Uterus (tissue), 2 donors: ENCODE results near the gene MAP3K12.

Source experiments
- POLR2A ChIP-seq, 2 donors: fragments of 450-650 bp; IDR thresholded peaks; one replicate each; pipeline ENCODE4 v1.6.1; 2016; ENCODE audit warnings: antibody characterized with exemption in 2 of 2, mild to moderate bottlenecking in 1 of 2, moderate library complexity in 1 of 2
- TF ChIP-seq, protein P1 (sequence below), 4 experiments: fragments of 200-600 bp in 2 of 4; fragments of 450-650 bp in 2 of 4; sonication (generic) in 2 of 4; IDR thresholded peaks; one replicate each; pipeline ENCODE4 v1.5.1; 2016 to 2019; ENCODE audit warnings: antibody characterized with exemption in 4 of 4, mild to moderate bottlenecking in 2 of 4, moderate library complexity in 1 of 4

DNA sequence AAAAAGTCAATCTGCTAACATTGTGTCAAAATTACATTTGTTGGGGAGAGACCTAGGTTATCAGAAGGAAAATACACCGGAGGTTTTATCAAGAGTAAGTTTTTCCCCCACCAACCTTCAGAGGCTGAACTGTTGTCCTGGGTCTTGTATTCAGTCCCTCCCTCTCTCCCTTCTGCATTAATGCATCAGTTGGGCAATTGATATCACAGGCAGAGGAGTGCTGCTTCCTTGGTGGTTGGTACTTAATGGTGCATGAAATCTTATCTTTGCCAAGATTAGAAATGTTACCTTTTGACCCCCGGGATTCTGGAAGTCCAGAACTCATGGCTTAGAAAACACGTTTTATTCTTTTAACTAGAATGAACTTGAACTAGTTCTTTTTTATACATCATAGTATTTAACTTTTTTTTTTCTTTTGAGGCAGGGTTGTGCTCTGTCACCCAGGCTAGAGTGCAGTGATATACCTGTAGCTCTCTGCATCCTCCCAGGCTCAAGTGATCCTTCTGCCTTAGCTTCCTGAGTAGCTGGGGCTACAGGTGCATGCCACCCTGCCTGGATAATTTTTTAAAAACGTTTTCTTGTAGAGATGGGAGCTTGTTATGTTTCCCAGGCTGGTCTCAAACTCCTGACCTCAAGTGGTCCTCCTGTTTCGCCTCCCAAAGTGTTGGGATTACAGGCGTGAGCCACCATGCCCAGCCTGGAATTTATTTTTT is 42.4 kb downstream of the MAP3K12 start:
- TF ChIP-seq, protein P1, sequence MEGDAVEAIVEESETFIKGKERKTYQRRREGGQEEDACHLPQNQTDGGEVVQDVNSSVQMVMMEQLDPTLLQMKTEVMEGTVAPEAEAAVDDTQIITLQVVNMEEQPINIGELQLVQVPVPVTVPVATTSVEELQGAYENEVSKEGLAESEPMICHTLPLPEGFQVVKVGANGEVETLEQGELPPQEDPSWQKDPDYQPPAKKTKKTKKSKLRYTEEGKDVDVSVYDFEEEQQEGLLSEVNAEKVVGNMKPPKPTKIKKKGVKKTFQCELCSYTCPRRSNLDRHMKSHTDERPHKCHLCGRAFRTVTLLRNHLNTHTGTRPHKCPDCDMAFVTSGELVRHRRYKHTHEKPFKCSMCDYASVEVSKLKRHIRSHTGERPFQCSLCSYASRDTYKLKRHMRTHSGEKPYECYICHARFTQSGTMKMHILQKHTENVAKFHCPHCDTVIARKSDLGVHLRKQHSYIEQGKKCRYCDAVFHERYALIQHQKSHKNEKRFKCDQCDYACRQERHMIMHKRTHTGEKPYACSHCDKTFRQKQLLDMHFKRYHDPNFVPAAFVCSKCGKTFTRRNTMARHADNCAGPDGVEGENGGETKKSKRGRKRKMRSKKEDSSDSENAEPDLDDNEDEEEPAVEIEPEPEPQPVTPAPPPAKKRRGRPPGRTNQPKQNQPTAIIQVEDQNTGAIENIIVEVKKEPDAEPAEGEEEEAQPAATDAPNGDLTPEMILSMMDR (IDR thresholded peaks at IDR 0.05), result no peak
- TF ChIP-seq POLR2A (IDR thresholded peaks at IDR 0.05), result no peak
